Measurements from ENCODE around the gene TPSAB1.

Gene TPSAB1

GRCh38 chr16:1288813-1289476, 48.4 kb downstream of the TPSAB1 start:
- no peak for DNase-seq

DNA sequence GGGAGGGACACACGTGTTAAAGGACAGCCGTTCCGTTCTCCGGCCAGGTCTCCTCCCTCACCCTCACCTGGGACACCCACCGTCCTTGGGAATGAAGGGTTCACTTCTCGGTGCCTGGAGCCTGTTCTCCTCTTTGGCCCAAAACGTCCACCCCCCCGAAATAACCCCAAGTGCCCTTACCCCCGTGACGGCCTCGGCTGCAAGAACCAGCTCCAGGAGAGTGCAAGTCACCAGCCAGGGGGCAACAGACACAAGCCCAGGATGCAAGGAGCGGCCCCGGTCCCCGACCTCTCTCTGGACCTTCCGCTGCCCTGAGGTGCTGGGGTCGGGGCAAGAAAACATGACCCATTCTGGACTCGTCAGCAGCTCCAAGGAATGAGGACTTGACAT, 49.0 kb downstream of the TPSAB1 start:
- no peak for DNase-seq

- no peak for DNase-seq
These were observed 49.6 kb downstream of the TPSAB1 start for GRCh38 chr16:1290063-1290501.

- DNase-seq, result no peak
These were observed 50.5 kb downstream of the TPSAB1 start for GRCh38 chr16:1290860-1291575.

- no peak for DNase-seq
These were observed 51.1 kb downstream of the TPSAB1 start for GRCh38 chr16:1291576-1291974.

Measured in fibroblast of skin of right quadriceps (primary cell).